DOHH2 (cell line): Measurements from ENCODE around the gene MON2.

Experiments used
- CTCF ChIP-seq: fragments of 200-600 bp; sonication (generic); IDR thresholded peaks from one replicate; pipeline ENCODE4 v1.5.1; 2014; ENCODE audit warnings: antibody characterized with exemption, mild to moderate bottlenecking, low read depth, low read length; ENCODE audit not compliant: poor library complexity, severe bottlenecking
- EZH2phosphoT487 ChIP-seq: fragments of 200-600 bp; sonication (generic); IDR thresholded peaks from 2 replicates; pipeline ENCODE4 v1.6.1; 2017; ENCODE audit warnings: borderline replicate concordance, mild to moderate bottlenecking, antibody characterized with exemption, low read length, moderate library complexity, mixed read lengths

DNA sequence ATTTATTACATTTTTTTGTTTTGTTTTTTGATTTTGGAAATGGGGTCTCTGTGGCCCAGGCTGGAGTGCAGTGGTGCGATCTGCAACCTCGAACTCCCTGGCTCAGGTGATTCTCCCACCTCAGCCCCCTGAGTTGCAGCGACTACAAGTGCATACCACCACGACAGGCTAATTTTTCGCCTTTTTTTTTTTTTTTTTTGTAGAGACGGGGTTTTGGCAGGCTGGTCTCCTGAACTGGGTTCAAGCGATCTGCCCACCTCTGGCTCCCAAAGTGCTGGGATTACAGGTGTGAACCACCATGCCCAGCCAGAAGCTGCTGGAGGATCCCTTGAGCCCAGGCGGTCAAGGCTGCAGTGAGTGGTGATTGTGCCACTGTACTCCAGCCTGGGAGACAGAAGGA is 2.3 kb downstream of the MON2 start:
- TF ChIP-seq CTCF (no peak), EZH2phosphoT487 (no peak)
